IPS DF 6.9 (cell line): ENCODE measurements around the gene GNMT.
A peak's percentile ranks its signal among the peaks of the same experiment; 100 is the strongest.

Experiments
- DNase-seq: peaks from one replicate; pipeline ENCODE4 v3.0.0-alpha.2; 2013; ENCODE audit warnings: low read depth, low spot score
- H3K27ac ChIP-seq: one replicate; pipeline ENCODE4 v1.5.1; 2013; ENCODE audit warnings: low read length, control low read depth
- H3K27me3 ChIP-seq: 2 replicates; pipeline ENCODE4 v1.6.1; 2013; ENCODE audit warnings: mild to moderate bottlenecking, low read length; ENCODE audit not compliant: control insufficient read depth, insufficient read depth
- H3K36me3 ChIP-seq: 2 replicates; pipeline ENCODE4 v1.6.1; 2013; ENCODE audit warnings: low read length; ENCODE audit not compliant: control insufficient read depth, insufficient read depth
- H3K4me1 ChIP-seq: 2 replicates; pipeline ENCODE4 v1.6.1; 2013; ENCODE audit warnings: low read length; ENCODE audit not compliant: control insufficient read depth, insufficient read depth
- H3K4me3 ChIP-seq: 2 replicates; pipeline ENCODE4 v1.5.1; 2013; ENCODE audit warnings: mild to moderate bottlenecking, low read length
- H3K9me3 ChIP-seq: 2 replicates; pipeline ENCODE4 v1.6.1; 2013; ENCODE audit warnings: low read length, inconsistent platforms; ENCODE audit not compliant: control insufficient read depth, insufficient read depth
- WGBS: extraction: QIAGEN DNeasy Blood & Tissue Kit; methylation state at CpG from one replicate; pipeline ENCODE4 v1.1.7; 2013; ENCODE audit warnings: mixed read lengths, missing lambda C conversion rate; ENCODE audit not compliant: insufficient read length, insufficient coverage; 5-methylcytosine and 5-hydroxymethylcytosine counted together

The GNMT gene

GRCh38 chr6:42960243-42961019 lies at the start of gene GNMT:
TSS of gene GNMT (plus strand) at chr6:42960754. CDS start at chr6:42960768, 14 bp downstream.
- DNase-seq: no peak
- peaks cover 4% of the 10 kb centered on the region; the same call in 1 of the 2 replicates for H3K4me1 ChIP-seq
- H3K9me3 ChIP-seq: no peaks in the 10 kb centered on the region
- peak within 1 kb of the TSS; percentile 61; the same call in 1 of the 2 replicates for H3K4me3 ChIP-seq
- WGBS: no CpG with 5 or more reads among the region's 62 CpGs
- H3K27ac ChIP-seq: no peak within 1 kb of the TSS
- H3K36me3 ChIP-seq: no peaks in the 10 kb centered on the region
- H3K27me3 ChIP-seq: no peaks in the 10 kb centered on the region

DNA sequence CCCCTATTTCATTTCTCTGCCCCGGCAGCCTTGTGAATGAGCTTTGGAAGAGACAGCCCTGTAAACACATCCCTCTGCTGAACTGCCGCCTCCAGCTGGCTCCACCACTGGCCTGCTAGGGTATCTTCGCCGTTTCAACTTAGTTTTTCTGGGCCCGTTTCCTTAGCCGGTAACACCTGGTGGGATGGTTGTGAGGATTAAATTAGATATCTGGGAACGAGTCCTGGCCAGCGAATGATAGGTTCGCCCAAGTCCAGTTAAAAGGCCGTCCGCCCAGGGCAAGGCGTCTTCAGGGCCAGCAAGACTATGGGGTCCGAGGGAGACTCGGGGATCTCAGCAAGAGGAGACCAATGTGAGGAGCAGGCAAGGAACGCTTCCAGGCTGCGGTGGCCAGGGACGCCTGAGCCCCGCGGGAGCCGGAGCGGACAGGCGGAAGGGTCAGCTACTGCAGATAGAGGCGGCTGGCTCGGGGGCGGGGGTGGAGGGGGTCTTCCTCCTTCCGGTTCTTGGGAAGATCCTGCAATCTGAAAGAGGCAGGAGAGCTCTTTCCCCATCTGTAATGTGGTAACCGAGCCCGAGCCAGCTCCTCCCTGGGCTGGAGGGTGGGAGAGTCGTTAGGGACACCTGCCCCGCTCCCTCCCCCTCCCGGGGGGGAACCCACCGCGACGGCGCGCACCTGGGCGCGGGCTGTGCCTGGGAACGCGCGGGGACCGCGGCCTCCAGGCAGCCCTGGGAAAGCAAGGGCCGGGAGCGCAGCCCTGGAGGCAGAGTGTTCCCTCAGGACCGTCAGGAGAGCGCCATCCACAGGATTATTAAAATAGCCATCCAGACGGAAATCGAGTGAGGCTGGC lies 49.2 kb upstream of the GNMT start:
- Histone ChIP-seq H3K27ac (no peak overlapping the region), H3K4me3 (peak overlapping the region; percentile 75; the same call in 1 of the 2 replicates), H3K4me1 (no peaks in the 10 kb centered on the region), H3K36me3 (no peaks in the 10 kb centered on the region), H3K9me3 (no peaks in the 10 kb centered on the region), H3K27me3 (no peaks in the 10 kb centered on the region)
- no CpG with 5 or more reads among the region's 49 CpGs for WGBS
- no peak for DNase-seq

DNA sequence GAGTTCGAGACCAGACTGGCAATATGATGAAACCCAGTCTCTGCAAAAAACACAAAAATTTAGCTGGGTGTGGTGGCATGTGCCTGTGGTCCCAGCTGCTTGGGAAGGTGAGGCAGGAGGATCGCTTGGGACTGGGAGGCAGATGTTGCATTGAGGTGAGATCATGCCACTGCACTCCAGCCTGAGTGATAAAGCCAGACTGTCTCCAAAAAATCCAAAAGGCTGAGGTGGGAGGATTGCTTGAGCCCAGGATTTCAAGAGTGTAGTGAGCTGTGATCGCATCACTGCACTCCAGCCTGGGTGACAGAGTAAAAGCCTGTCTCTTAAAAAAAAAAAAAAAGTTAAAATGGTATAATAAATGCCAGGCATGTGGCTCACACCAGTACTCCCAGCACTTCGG lies 46.0 kb upstream of the GNMT start:
- H3K36me3 ChIP-seq: no peaks in the 10 kb centered on the region
- H3K4me1 ChIP-seq: no peaks in the 10 kb centered on the region
- no peak overlapping the region for H3K27ac ChIP-seq
- H3K27me3 ChIP-seq: no peaks in the 10 kb centered on the region
- H3K9me3 ChIP-seq: no peaks in the 10 kb centered on the region
- H3K4me3 ChIP-seq: no peak overlapping the region
- no peak for DNase-seq
- WGBS: no CpG with 5 or more reads among the region's 4 CpGs

DNA sequence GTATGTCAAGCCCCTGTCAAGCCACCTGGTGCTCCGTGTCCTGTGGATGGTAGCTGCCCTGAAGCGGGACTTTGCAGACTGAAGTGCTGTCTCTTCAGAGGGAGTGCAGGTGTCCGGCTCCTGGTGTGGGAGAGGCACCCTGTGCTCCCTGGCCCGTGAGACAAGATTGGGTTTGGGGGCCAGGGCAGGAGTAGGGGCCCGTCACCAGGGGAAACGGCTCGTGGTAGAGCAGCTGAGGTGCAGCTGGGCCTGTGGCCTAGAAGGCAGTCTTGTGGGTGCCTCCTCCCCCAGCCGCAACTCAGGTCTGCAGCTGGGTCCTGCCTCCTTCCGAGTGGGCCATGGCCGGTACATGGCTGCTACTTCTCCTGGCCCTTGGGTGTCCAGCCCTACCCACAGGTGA lies 44.8 kb upstream of the GNMT start, which contains the start of gene PTCRA:
Gene PTCRA (plus strand): TSS at position 322 of the 400 bp plus-strand sequence. CDS start 17 bp downstream, at position 339.
- H3K4me3 ChIP-seq: no peak within 1 kb of the TSS
- no peak for DNase-seq
- H3K27ac ChIP-seq: no peak within 1 kb of the TSS
- WGBS: no CpG with 5 or more reads among the region's 10 CpGs
- no peaks in the 10 kb centered on the region for H3K4me1 ChIP-seq
- H3K9me3 ChIP-seq: no peaks in the 10 kb centered on the region
- no peaks in the 10 kb centered on the region for H3K27me3 ChIP-seq
- no peaks in the 10 kb centered on the region for H3K36me3 ChIP-seq

- Histone ChIP-seq H3K4me3 (no peak overlapping the region), H3K27me3 (no peaks in the 10 kb centered on the region), H3K9me3 (no peaks in the 10 kb centered on the region), H3K27ac (no peak overlapping the region), H3K4me1 (no peaks in the 10 kb centered on the region), H3K36me3 (no peaks in the 10 kb centered on the region)
- DNase-seq: no peak
- no CpG with 5 or more reads among the region's 1 CpG for WGBS
These were observed 44.3 kb upstream of the GNMT start for GRCh38 chr6:42916288-42916687.

DNA sequence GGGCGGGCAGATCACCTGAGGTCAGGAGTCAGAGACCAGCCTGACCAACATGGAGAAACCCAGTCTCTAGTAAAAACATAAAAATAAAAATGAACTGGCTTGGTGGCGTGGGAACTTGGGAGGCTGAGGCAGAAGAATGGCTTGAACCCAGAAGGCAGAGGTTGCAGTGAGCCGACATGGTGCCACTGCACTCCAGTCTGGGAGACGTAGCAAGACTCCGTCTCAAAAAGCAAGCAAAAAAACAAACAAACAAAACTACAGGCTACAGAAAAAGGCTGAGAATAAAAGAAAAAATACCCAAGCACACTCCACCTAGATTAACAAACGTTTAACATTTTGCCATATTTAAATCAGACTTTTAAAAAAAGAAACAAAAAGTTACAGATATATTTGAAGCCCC lies 38.8 kb upstream of the GNMT start:
- no peak for DNase-seq
- WGBS: no CpG with 5 or more reads among the region's 6 CpGs
- Histone ChIP-seq H3K4me3 (no peak overlapping the region), H3K4me1 (no peaks in the 10 kb centered on the region), H3K36me3 (no peaks in the 10 kb centered on the region), H3K27ac (no peak overlapping the region), H3K27me3 (no peaks in the 10 kb centered on the region), H3K9me3 (no peaks in the 10 kb centered on the region)

- Histone ChIP-seq H3K4me1 (no peaks in the 10 kb centered on the region), H3K4me3 (no peak overlapping the region), H3K36me3 (no peaks in the 10 kb centered on the region), H3K27ac (no peak overlapping the region), H3K9me3 (no peaks in the 10 kb centered on the region), H3K27me3 (no peaks in the 10 kb centered on the region)
- no peak for DNase-seq
- no CpG with 5 or more reads among the region's 2 CpGs for WGBS
These were observed 36.9 kb upstream of the GNMT start for GRCh38 chr6:42923666-42924065.

DNA sequence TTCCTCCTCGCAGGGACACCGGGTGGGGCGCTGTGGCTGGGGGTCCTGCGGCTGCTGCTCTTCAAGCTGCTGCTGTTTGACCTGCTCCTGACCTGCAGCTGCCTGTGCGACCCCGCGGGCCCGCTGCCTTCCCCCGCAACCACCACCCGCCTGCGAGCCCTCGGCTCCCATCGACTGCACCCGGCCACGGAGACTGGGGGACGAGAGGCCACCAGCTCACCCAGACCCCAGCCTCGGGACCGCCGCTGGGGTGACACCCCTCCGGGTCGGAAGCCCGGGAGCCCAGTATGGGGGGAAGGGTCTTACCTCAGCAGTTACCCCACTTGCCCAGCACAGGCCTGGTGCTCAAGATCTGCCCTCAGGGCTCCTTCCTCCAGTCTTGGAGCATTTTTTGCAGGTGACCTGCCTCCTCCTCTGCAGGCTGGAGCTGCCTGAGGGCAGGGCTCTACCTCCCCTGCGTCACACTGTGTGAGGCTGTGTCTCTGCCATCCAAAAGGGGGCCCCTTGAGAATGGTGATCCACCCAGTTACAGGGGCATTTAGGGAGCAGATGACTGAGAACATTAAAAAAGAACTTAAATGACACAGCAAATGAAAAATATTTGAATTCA lies 35.2 kb upstream of the GNMT start:
- Histone ChIP-seq H3K27me3 (no peaks in the 10 kb centered on the region), H3K36me3 (no peaks in the 10 kb centered on the region), H3K4me3 (no peak overlapping the region), H3K9me3 (no peaks in the 10 kb centered on the region), H3K27ac (no peak overlapping the region), H3K4me1 (no peaks in the 10 kb centered on the region)
- no CpG with 5 or more reads among the region's 23 CpGs for WGBS
- DNase-seq: no peak

DNA sequence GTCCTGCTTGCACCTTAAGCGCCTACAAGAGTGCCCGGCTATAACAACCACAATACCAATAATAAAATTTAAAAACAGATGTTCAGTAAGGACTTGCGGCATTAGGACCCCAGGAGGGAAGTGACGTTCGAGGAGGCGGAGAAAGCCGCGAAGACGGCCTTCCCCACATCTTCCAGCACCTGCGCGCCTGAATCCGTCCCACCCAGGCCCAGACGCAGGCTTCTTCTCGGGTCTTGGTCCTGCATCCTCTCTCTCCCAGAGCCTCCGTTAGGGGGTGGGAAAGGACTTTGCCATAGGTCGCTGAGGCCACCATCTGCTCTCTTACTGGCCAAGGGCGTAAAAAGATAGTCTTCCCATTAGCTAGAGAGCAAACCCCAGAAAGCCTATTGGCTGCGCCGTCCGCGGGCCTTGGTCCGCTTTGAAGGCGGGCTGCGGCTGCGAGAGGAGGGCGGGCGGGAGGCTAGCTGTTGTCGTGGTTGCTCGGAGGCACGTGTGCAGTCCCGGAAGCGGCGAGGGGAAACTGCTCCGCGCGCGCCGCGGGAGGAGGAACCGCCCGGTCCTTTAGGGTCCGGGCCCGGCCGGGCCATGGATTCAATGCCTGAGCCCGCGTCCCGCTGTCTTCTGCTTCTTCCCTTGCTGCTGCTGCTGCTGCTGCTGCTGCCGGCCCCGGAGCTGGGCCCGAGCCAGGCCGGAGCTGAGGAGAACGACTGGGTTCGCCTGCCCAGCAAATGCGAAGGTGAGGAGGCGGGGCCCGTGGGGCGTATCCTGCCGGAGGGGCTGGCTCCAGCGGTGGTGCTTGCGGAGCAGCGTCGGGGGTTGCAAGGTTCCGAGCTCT lies 31.4 kb upstream of the GNMT start, which contains the start of gene CNPY3:
Gene CNPY3 (plus strand): TSS at position 495 of the 835 bp plus-strand sequence. CDS start 91 bp downstream, at position 586.
- peak; percentile 95 for DNase-seq
- Histone ChIP-seq H3K27me3 (no peaks in the 10 kb centered on the region), H3K4me3 (peak within 1 kb of the TSS; percentile 75), H3K27ac (peak within 1 kb of the TSS; percentile 6), H3K4me1 (no peaks in the 10 kb centered on the region), H3K36me3 (0 out of 2 replicates have a peak, but pooled peaks cover under 1% of the 10 kb centered on the region), H3K9me3 (no peaks in the 10 kb centered on the region)
- no CpG with 5 or more reads among the region's 63 CpGs for WGBS
